A172 (cell line): ENCODE measurements around the gene PCDHB8. TPM values are rescaled to one million over a fixed set of nuclear protein-coding genes. Genes with fewer than 3 reads are reported as not detected.
A peak's percentile ranks its signal among the peaks of the same experiment; 100 is the strongest.
"Not testable (repeated sequence)": the region's sequence is repeated elsewhere in the genome, so short reads cannot be mapped to it uniquely, and the experiment has no call there.

ENCODE experiments used
- DNase-seq: peaks from one replicate; pipeline ENCODE4 v3.0.0-alpha.2; 2015; ENCODE audit warnings: low spot score
- total RNA-seq: library from RNA; depleted of rRNA; stranded (reverse); fragments of >200 nt; shearing (Covaris generic); gene quantifications from 2 replicates; pipeline ENCODE4 v1.2.3, GENCODE V29; 2014; rRNA removed

PCDHB8 gene
- 7.0 and 7.5 TPM in 2 replicates for total RNA-seq

DNA sequence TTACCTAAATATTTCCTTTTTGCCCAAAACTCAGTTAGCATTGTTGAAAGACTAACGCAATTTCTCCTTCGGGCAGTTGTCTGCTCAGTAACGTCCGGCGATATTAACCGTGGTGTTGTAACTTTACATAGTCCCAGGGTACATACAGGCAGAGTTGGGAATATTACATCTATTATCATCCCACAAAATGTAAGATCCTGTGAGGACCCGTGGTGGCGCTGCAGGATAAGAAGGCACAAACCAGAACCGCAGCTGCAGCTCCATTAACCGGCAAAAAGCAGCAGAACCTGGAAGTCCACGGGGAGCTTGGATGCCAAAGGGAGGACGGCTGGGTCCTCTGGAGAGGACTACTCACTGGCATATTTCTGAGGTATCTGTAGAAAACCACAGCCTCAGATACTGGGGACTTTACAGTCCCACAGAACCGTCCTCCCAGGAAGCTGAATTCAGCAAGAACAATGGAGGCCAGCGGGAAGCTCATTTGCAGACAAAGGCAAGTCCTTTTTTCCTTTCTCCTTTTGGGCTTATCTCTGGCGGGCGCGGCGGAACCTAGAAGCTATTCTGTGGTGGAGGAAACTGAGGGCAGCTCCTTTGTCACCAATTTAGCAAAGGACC lies at the start of gene PCDHB8:
Gene PCDHB8 (plus strand): TSS at position 214 of the 615 bp plus-strand sequence. CDS start 245 bp downstream, at position 459.
- DNase-seq, result peak; percentile 23

DNA sequence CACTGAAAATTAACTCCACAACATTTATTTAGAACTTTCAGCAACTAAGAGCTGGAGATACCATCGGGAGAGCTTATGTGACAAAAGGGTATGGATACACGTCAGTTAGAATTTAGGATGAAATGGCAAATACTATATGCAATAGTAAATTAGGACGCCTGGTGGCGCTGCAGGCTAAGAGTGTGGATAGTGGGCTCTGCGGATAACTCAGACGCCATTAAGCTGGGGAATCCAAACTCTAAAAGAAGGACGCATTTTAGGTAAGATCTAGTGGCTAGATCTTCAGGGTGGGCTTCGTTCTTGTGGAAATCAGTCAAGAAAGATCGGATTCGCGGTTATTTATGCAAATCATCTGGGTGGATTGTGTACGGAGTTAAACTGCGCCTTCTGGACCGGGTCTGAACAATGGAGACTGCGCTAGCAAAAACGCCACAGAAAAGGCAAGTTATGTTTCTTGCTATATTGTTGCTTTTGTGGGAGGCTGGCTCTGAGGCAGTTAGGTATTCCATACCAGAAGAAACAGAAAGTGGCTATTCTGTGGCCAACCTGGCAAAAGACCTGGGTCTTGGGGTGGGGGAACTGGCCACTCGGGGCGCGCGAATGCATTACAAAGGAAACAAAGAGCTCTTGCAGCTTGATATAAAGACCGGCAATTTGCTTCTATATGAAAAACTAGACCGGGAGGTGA lies 42.4 kb upstream of the PCDHB8 start, which contains the start of gene PCDHB5:
Gene PCDHB5 (plus strand): TSS at position 177 of the 688 bp plus-strand sequence. CDS start 229 bp downstream, at position 406.
- DNase-seq, result peak; percentile 66

DNA sequence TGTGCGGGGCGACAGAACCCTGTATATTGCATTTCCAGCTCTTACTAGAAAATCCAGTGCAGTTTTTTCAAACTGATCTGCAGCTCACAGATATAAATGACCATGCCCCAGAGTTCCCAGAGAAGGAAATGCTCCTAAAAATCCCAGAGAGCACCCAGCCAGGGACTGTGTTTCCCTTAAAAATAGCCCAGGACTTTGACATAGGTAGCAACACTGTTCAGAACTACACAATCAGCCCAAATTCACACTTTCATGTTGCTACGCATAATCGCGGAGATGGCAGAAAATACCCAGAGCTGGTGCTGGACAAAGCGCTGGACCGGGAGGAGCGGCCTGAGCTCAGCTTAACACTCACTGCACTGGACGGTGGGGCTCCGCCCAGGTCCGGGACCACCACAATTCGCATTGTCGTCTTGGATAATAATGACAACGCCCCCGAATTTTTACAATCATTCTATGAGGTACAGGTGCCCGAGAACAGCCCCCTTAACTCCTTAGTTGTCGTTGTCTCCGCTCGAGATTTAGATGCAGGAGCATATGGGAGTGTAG lies 41.8 kb upstream of the PCDHB8 start:
- DNase-seq, result no peak

DNA sequence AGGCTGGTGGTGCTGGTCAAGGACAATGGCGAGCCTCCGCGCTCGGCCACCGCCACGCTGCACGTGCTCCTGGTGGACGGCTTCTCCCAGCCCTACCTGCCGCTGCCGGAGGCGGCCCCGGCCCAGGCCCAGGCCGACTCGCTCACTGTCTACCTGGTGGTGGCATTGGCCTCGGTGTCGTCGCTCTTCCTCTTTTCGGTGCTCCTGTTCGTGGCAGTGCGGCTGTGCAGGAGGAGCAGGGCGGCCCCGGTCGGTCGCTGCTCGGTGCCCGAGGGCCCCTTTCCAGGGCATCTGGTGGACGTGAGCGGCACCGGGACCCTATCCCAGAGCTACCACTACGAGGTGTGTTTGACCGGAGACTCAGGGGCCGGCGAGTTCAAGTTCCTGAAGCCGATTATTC lies 40.2 kb upstream of the PCDHB8 start:
- not testable (repeated sequence) for DNase-seq

DNA sequence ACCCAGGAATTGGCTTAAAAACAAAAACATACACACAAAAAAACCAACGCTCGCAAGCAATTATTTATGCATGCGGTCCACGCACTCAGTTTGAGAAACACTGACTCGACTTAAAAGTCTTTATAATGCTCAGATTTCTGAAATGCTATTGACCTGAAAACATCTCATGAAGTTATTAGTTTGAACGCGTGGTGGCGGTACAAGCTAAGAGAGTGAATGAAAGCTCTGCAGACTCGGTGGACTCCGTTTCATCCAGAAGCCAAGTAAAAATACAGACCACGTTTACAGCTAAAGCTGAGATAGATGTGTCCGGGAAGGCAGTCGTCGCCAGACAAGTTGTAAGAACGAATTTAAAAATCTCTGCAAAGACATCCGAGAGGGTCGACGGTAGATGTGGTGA lies 27.8 kb upstream of the PCDHB8 start, which contains the start of gene PCDHB6:
Gene PCDHB6 (plus strand): TSS at position 246 of the 400 bp plus-strand sequence. CDS start 201 bp downstream, outside the sequence.
- DNase-seq, result no peak

DNA sequence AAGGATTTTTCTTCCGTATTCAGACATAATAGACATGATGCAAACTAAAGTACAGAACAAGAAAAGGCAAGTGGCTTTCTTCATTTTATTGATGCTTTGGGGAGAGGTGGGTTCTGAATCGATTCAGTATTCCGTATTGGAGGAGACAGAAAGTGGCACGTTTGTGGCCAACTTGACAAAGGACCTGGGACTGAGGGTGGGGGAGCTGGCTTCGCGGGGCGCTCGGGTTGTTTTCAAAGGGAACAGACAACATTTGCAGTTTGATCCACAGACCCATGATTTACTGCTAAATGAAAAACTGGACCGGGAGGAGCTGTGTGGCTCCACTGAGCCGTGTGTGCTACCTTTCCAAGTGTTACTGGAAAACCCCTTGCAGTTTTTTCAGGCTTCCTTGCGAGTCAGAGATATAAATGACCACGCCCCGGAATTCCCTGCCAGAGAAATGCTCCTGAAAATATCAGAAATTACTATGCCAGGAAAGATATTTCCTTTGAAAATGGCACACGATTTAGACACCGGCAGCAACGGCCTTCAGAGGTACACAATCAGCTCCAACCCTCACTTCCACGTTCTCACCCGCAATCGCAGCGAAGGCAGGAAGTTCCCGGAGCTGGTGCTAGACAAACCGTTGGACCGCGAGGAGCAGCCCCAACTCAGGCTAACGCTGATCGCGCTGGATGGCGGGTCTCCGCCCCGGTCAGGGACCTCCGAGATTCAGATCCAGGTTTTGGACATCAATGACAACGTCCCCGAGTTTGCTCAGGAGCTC lies 27.2 kb upstream of the PCDHB8 start:
- DNase-seq, result peak; percentile 11

DNA sequence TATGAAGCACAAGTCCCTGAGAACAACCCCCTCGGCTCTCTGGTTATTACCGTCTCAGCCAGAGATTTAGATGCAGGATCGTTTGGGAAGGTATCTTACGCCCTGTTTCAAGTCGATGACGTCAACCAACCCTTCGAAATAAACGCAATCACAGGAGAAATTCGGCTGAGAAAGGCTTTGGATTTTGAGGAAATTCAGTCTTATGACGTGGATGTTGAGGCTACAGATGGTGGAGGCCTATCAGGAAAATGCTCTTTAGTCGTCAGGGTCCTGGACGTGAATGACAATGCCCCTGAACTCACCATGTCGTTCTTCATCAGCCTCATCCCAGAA lies 26.6 kb upstream of the PCDHB8 start:
- DNase-seq, result no peak

DNA sequence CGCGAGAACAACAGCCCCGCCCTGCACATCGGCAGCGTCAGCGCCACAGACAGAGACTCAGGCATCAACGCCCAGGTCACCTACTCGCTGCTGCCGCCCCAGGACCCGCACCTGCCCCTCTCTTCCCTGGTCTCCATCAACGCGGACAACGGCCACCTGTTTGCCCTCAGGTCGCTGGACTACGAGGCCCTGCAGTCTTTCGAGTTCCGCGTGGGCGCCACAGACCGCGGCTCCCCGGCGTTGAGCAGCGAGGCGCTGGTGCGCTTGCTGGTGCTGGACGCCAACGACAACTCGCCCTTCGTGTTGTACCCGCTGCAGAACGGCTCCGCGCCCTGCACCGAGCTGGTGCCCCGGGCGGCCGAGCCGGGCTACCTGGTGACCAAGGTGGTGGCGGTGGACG lies 26.0 kb upstream of the PCDHB8 start:
- not testable (repeated sequence) for DNase-seq

DNA sequence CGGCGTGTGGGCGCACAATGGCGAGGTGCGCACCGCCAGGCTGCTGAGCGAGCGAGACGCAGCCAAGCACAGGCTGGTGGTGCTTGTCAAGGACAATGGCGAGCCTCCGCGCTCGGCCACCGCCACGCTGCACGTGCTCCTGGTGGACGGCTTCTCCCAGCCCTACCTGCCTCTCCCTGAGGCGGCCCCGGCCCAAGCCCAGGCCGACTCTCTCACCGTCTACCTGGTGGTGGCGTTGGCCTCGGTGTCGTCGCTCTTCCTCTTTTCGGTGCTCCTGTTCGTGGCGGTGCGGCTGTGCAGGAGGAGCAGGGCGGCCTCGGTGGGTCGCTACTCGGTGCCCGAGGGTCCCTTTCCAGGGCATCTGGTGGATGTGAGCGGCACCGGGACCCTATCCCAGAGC lies 25.5 kb upstream of the PCDHB8 start:
- not testable (repeated sequence) for DNase-seq

DNA sequence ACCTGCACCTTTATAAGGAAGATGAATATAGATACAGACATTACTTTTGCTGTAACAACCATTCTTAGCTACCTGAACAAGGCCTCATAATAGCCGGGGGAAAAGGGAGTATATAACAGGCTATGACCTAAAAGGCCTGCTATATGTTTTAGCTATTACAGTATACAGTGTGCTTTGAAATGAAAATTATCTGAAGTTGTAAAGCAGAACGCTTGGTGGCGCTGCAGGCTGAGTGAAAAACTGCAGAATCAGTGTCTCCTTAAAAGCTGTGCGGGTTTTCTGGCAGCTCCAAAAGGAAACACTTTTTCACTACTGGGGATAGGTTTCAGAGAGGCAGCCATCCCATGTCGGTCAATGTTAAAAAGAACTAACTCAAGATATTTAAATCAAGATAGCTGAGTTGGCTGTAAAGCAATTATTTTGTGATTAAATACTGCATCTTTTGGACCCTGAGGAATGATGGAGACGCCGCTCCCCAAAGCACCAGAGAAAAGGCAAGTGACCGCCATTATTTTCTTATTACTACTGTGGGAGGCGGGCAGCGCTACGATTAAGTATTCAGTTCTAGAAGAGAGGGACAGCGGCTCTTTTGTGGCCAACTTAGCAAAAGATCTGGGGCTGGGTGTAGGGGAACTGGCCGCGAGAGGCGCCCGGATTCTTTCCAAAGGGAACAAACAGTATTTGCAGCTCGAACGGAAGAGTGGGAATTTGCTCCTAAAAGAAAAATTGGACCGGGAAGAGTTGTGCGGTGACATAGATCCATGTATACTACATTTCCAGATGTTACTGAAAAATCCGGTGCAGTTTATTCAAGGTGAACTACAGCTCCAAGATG lies 21.8 kb upstream of the PCDHB8 start:
- DNase-seq, result peak; percentile 51

DNA sequence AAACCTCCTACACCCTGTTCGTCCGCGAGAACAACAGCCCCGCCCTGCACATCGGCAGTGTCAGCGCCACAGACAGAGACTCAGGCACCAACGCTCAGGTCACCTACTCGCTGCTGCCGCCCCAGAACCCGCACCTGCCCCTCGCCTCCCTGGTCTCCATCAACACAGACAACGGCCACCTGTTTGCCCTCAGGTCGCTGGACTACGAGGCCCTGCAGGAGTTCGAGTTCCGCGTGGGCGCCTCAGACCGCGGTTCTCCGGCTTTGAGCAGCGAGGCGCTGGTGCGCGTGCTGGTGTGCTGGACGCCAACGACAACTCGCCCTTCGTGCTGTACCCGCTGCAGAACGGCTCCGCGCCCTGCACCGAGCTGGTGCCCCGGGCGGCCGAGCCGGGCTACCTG lies 20.2 kb upstream of the PCDHB8 start:
- not testable (repeated sequence) for DNase-seq

DNA sequence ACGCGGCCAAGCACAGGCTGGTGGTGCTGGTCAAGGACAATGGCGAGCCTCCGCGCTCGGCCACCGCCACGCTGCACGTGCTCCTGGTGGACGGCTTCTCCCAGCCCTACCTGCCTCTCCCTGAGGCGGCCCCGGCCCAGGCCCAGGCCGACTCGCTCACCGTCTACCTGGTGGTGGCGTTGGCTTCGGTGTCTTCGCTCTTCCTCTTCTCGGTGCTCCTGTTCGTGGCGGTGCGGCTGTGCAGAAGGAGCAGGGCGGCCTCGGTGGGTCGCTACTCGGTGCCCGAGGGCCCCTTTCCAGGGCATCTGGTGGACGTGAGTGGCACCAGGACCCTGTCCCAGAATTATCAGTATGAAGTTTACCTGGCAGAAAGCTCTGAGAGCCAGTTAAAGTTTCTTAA lies 19.7 kb upstream of the PCDHB8 start:
- not testable (repeated sequence) for DNase-seq

DNA sequence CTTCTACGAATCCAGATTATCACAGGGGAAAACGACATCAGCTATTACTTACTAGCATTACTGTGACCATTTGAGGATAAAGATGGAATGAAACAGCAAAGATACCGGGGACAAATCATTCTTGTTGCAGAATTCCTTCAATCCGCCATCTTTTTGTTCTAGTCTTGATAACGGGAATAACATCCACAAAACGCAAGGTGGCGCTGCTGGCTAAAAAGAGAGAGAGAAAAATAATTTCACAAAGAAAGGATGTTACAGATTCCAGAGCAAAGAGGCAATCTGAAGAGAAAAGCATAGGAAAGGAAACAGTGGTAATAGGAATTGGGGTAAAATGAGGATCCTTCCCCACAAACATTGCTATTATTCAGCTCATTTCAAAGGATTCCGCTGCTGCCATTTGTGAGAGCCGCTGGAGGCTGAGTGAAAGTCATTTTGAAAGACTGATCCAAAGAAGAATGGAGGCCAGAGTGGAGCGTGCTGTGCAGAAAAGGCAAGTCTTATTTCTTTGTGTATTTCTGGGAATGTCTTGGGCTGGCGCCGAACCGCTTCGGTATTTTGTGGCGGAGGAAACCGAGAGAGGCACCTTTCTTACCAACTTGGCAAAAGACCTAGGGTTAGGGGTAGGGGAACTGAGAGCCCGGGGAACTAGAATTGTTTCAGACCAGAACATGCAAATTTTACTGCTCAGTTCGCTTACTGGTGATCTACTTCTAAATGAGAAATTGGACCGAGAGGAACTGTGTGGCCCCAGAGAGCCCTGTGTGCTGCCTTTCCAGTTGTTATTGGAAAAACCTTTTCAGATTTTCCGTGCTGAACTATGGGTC lies 5.0 kb upstream of the PCDHB8 start, which contains the start of gene PCDHB7:
Gene PCDHB7 (plus strand): TSS at position 264 of the 824 bp plus-strand sequence. CDS start 192 bp downstream, at position 456.
- DNase-seq, result peak; percentile 51

DNA sequence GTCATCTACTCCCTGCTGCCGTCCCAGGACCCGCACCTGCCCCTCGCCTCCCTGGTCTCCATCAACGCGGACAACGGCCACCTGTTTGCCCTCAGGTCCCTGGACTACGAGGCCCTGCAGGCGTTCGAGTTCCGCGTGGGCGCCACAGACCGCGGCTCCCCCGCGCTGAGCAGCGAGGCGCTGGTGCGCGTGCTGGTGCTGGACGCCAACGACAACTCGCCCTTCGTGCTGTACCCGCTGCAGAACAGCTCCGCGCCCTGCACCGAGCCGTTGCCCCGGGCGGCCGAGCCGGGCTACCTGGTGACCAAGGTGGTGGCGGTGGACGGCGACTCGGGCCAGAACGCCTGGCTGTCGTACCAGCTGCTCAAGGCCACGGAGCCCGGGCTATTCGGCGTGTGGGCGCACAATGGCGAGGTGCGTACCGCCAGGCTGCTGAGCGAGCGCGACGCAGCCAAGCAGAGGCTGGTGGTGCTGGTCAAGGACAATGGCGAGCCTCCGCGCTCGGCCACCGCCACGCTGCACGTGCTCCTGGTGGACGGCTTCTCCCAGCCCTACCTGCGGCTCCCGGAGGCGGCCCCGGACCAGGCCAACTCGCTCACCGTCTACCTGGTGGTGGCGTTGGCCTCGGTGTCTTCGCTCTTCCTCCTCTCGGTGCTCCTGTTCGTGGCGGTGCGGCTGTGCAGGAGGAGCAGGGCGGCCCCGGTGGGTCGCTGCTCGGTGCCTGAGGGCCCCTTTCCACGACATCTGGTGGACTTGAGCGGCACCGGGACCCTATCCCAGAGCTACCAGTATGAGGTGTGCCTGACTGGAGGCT lies 3.1 kb upstream of the PCDHB8 start:
- DNase-seq, result not testable (repeated sequence)

DNA sequence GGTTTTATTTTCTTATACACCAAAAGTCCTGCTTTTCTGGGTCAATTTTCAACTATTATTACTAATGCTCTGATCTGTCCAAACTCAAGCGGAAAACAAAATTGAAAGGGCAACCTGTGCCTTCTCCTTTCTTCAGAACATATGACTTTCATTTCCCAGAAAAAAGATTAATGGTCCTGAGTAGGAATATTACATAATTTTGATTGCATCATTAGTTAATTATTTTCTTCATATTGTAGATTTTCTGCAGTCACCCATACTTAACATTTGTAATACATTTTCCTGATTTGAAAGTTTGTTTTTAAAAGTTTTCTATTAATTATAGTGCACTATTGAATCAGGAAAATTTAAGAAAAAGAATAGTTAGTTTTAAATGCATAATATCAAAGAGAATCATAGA lies 1.7 kb upstream of the PCDHB8 start:
- no peak for DNase-seq

DNA sequence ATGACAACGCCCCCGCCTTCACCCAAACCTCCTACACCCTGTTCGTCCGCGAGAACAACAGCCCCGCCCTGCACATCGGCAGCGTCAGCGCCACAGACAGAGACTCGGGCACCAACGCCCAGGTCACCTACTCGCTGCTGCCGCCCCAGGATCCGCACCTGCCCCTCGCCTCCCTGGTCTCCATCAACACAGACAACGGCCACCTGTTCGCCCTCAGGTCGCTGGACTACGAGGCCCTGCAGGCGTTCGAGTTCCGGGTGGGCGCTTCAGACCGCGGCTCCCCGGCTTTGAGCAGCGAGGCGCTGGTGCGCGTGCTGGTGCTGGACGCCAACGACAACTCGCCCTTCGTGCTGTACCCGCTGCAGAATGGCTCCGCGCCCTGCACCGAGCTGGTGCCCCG lies 1.8 kb downstream of the PCDHB8 start:
- not testable (repeated sequence) for DNase-seq

DNA sequence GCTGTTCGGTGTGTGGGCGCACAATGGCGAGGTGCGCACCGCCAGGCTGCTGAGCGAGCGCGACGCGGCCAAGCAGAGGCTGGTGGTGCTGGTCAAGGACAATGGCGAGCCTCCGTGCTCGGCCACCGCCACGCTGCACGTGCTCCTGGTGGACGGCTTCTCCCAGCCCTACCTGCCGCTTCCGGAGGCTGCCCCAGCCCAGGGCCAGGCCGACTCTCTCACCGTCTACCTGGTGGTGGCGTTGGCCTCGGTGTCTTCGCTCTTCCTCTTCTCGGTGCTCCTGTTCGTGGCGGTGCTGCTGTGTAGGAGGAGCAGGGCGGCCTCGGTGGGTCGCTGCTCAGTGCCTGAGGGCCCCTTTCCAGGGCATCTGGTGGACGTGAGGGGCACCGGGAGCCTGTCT lies 2.3 kb downstream of the PCDHB8 start:
- DNase-seq, result not testable (repeated sequence)

DNA sequence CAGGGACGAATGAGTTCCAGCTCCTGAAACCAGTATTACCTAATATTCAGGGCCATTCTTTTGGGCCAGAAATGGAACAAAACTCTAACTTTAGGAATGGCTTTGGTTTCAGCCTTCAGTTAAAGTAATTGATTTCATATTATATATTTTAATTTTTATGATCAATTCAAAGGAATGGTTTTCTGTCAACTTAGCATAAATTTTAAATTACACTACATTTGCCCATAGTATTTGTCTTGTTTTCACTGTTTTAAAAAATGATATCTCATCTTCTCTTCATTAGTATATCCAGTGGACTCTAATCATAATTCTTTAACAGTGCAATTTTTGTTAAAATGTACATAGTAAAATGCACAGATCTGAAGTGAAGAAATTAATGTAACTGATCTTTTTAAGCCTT lies 2.7 kb downstream of the PCDHB8 start:
- DNase-seq, result no peak

DNA sequence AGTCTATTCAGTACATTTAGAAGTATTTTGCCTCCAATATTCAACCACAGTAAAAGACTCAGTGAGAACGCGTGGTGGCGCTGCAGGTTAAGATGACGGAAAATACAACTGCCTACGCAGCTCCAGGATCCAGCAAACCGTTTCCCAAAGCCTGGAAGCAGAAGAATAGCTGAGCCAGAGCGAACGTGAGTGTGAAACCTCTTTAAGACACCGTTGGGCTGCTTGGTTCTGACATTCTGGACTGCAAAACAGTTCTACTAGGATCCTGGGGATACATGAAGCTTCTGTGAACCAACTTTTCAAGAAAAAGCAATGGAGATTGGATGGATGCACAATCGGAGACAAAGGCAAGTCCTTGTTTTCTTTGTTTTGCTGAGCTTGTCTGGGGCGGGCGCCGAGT lies 4.7 kb downstream of the PCDHB8 start, which contains the start of gene PCDHB16:
Gene PCDHB16 (plus strand): TSS at position 140 of the 400 bp plus-strand sequence. CDS start 173 bp downstream, at position 313.
- peak; percentile 64 for DNase-seq
